GM12892 (cell line): ENCODE data around the gene FGFRL1.

ENCODE experiments used
- POLR2A ChIP-seq: IDR thresholded peaks from 2 replicates; pipeline ENCODE4 v1.6.1; 2011; ENCODE audit warnings: low read depth, low read length, control low read depth
- POLR2AphosphoS5 ChIP-seq: IDR thresholded peaks from 2 replicates; pipeline ENCODE4 v1.6.1; 2011; ENCODE audit warnings: low read depth, low read length, control low read depth

- TF ChIP-seq POLR2A (no peak), POLR2AphosphoS5 (no peak)
These were observed 15.1 kb upstream of the FGFRL1 start for GRCh38 chr4:996030-996996.
